Tibial nerve (tissue), 4 donors: ENCODE data around the gene LCN1. TPM values are rescaled to one million over a fixed set of nuclear protein-coding genes. Genes with fewer than 3 reads are reported as not detected.

Experiments used
- DNase-seq, 2 donors: peaks; one replicate each; pipeline ENCODE4 v3.0.0-alpha.2; 2019; ENCODE audit warnings: low spot score in 2 of 2
- H3K27ac ChIP-seq, 4 donors: fragments of 200-600 bp; sonication (generic) in 3 of 4; one replicate each; pipeline ENCODE4 v1.5.1; 2017 to 2019; ENCODE audit warnings: mild to moderate bottlenecking in 1 of 4
- H3K27me3 ChIP-seq, 2 donors: fragments of 200-600 bp; sonication (generic) in 1 of 2; one replicate each; pipeline versions ENCODE4 v1.5.1 to v1.6.0; 2017 to 2019
- H3K36me3 ChIP-seq, 3 donors: fragments of 200-600 bp; sonication (generic); one replicate each; pipeline ENCODE4 v1.5.1; 2018 to 2019
- H3K4me1 ChIP-seq, 4 donors: fragments of 200-600 bp; sonication (generic) in 3 of 4; one replicate each; pipeline ENCODE4 v1.5.1; 2017 to 2019
- H3K4me3 ChIP-seq, 4 donors: fragments of 200-600 bp; sonication (generic) in 3 of 4; one replicate each; pipeline ENCODE4 v1.5.1; 2017 to 2019; ENCODE audit warnings: mild to moderate bottlenecking in 1 of 4, moderate library complexity in 1 of 4
- H3K9me3 ChIP-seq, 4 donors: fragments of 200-600 bp; sonication (generic) in 3 of 4; one replicate each; pipeline ENCODE4 v1.5.1; 2017 to 2019
- EP300 ChIP-seq, 2 donors: sonication (generic); formaldehyde crosslinking; IDR thresholded peaks; one replicate each; pipeline ENCODE4 v1.6.1; 2017; ENCODE audit warnings: antibody characterized with exemption in 2 of 2, mild to moderate bottlenecking in 1 of 2
- POLR2A ChIP-seq, 2 donors: fragments of 450-650 bp; IDR thresholded peaks; one replicate each; pipeline ENCODE4 v1.6.1; 2017; ENCODE audit warnings: antibody characterized with exemption in 2 of 2, mild to moderate bottlenecking in 2 of 2, moderate library complexity in 2 of 2
- WGBS, 2 donors: methylation state at CpG; one replicate each; pipeline ENCODE4 v1.1.5; 2018; 5-methylcytosine and 5-hydroxymethylcytosine counted together
- total RNA-seq, 4 donors: library from RNA; depleted of rRNA; stranded (reverse); fragments of >200 nt; gene quantifications; one replicate each; pipeline ENCODE4 v1.1.0, GENCODE V29; 2016
- TF ChIP-seq, protein P1 (sequence below), 5 experiments: fragments of 200-600 bp in 3 of 5; fragments of 450-650 bp in 2 of 5; sonication (generic) in 3 of 5; IDR thresholded peaks; one replicate each; pipeline ENCODE4 v1.5.1; 2016 to 2019; ENCODE audit warnings: antibody characterized with exemption in 5 of 5, mild to moderate bottlenecking in 3 of 5, moderate library complexity in 2 of 5

LCN1 gene
- total RNA-seq, 4 donors from 2014 or later = not detected

DNA sequence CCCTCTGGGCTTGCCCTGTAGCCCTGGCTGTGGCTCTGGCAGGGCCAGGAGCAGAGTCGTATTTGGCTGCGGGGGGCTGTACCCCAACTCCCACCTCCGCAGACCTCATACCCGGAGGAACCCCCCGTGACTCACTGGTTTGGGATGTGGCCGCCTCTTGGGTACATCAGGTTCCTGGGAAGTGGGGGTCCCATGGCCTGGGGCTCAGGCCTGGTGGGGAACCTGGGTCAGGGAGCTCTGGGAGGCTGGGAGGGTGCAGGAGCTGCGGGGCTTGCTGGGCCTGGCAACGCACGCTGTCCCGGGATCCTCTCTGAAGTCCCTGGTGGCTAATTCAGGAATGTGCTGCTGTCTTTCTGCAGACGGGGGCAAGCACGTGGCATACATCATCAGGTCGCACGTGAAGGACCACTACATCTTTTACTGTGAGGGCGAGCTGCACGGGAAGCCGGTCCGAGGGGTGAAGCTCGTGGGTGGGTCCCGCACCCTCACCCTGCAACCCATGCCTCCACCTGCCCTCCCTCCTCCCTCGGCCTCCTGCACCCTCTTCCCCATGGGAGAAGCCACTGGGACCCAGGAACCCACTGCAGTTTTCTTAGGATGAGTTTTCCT is 2.4 kb downstream of the LCN1 start:
- Histone ChIP-seq H3K27me3 (peaks cover 0 to 31% of the 10 kb centered on the region in 2 donors), H3K36me3 (no peaks in the 10 kb centered on the region), H3K9me3 (no peaks in the 10 kb centered on the region), H3K4me1 (no peaks in the 10 kb centered on the region), H3K4me3 (no peak overlapping the region), H3K27ac (no peak overlapping the region)
- WGBS, 2 donors = 63 to 67% methylated on average over 15 to 16 of the region's 21 CpGs
- TF ChIP-seq POLR2A (IDR thresholded peaks at IDR 0.05) (no peak), EP300 (IDR thresholded peaks at IDR 0.05) (no peak)
- TF ChIP-seq, protein P1, sequence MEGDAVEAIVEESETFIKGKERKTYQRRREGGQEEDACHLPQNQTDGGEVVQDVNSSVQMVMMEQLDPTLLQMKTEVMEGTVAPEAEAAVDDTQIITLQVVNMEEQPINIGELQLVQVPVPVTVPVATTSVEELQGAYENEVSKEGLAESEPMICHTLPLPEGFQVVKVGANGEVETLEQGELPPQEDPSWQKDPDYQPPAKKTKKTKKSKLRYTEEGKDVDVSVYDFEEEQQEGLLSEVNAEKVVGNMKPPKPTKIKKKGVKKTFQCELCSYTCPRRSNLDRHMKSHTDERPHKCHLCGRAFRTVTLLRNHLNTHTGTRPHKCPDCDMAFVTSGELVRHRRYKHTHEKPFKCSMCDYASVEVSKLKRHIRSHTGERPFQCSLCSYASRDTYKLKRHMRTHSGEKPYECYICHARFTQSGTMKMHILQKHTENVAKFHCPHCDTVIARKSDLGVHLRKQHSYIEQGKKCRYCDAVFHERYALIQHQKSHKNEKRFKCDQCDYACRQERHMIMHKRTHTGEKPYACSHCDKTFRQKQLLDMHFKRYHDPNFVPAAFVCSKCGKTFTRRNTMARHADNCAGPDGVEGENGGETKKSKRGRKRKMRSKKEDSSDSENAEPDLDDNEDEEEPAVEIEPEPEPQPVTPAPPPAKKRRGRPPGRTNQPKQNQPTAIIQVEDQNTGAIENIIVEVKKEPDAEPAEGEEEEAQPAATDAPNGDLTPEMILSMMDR (IDR thresholded peaks at IDR 0.05) = no peak
- no peak for DNase-seq

DNA sequence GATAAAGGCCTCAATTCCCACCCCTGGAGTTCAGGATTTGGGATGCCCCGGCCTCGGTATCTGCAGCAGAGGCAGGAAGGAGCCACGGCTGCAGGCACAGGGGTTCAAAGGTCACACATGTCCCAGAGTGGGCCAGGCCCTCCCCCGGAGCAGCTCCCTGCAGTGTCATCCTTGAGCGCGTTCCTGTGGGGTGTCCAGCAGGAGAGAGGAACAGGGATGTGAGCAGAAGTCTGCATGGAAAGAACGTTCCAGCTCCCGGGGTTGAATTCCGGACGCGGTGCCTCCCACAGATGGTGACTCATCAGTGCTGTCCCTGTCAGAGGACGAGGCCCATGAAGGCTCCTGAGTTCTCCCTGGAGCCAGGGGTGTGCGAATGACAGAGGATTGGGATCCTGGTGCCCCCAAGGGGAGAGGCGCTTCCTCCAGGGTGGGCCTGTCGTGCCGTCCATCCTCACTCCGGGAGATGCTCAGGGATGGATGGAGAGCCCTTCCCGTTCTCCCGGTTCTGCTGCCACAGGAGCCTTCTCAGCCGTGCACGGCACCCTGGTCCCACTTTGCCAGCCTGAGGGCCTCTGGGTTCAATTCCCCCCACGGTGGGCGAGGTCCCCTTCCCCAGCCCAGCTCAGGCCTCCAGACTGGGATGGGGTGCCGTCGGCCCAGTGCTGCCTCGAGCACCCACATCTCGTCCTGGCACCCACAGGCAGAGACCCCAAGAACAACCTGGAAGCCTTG is 3.1 kb downstream of the LCN1 start:
- no peak for DNase-seq
- peaks cover 0 to 4% (median 0%) of the 10 kb centered on the region in 4 donors for H3K9me3 ChIP-seq
- no peaks in the 10 kb centered on the region for H3K36me3 ChIP-seq
- no peak overlapping the region for H3K27ac ChIP-seq
- H3K4me3 ChIP-seq = no peak overlapping the region
- 43 to 60% methylated on average over 11 to 26 of the region's 27 CpGs for WGBS, 2 donors
- no peak for TF ChIP-seq EP300 (IDR thresholded peaks at IDR 0.05)
- TF ChIP-seq, protein P1 (IDR thresholded peaks at IDR 0.05) = no peak
- no peak for TF ChIP-seq POLR2A (IDR thresholded peaks at IDR 0.05)
- H3K27me3 ChIP-seq = peaks cover 0 to 31% of the 10 kb centered on the region in 2 donors
- no peaks in the 10 kb centered on the region for H3K4me1 ChIP-seq

DNA sequence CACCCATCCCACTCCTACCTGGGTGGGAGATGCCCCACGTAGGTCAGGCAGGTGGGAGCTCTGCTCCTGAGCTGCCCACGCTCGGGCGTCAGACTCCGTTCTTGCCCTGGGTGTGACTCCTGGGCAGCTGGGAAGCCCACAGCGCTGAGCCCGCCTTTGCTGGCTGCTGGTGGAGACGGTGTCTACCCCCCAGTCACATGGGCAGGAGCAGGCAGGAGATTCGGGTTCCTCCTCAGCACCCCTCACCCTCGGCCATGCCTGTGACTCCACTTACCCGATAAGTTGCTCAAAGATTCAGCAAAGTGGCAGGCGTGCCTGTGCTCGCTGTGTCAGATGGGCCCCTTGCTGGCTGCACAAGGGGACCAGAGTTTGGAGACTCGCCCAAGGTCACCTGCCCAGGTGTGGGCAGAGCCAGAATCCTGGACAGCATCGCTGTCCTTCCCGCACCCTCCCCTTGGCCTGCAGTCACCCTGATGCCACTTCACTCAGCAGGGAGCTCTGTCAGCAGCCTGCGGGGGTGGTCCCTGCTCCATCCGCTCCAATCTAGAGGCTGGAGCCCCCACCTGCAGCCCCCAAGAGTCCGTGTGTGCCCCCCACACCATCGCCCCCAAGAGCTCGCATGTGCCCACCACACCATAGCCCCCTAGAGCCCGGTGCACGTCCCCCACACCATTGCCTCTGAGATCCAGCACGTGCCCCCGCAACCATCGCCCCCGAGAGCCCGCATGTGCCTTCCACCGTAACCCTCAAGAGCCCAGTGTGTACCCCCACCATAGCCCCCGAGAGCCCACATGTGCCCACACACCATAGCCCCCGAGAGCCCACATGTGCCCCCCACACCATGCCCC is 4.2 kb downstream of the LCN1 start:
- TF ChIP-seq POLR2A (IDR thresholded peaks at IDR 0.05) (no peak), EP300 (IDR thresholded peaks at IDR 0.05) (no peak)
- TF ChIP-seq, protein P1 (IDR thresholded peaks at IDR 0.05) = no peak
- no peaks in the 10 kb centered on the region for H3K36me3 ChIP-seq
- no peak overlapping the region for H3K27ac ChIP-seq
- H3K4me3 ChIP-seq = no peak overlapping the region
- no peaks in the 10 kb centered on the region for H3K4me1 ChIP-seq
- peaks cover 0 to 16% (median 0%) of the 10 kb centered on the region in 4 donors for H3K9me3 ChIP-seq
- 76 to 82% methylated on average over 23 to 31 of the region's 31 CpGs for WGBS, 2 donors
- no peak for DNase-seq
- peaks cover 0 to 31% of the 10 kb centered on the region in 2 donors for H3K27me3 ChIP-seq

DNA sequence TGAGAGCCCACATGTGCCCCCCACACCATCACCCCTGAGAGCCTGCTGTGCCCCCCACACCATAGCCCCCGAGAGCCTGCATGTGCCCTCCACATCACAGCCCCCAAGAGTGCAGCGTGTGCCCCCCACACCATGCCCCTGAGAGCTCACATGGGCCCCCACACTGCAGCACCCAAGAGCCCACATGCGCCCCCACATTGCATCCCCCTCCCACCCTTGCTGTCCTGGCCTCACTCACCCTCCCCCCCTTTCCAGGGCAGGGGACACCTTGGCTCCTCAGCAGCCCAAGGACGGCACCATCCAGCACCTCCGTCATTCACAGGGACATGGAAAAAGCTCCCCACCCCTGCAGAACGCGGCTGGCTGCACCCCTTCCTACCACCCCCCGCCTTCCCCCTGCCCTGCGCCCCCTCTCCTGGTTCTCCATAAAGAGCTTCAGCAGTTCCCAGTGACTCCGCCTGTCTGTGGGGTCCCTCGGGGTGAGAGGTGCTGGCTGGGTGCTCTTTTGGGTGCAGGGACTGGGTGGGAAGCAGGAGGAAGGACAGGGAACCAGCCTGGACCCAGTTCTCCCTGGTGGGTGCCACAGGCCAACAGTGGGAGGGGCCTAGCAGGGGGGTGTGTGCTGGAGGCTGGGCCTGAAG is 5.0 kb downstream of the LCN1 start:
- WGBS, 2 donors = 77 to 80% methylated on average over 8 of the region's 11 CpGs
- H3K4me3 ChIP-seq = no peak overlapping the region
- H3K9me3 ChIP-seq = peaks cover 0 to 16% (median 0%) of the 10 kb centered on the region in 4 donors
- no peak overlapping the region for H3K27ac ChIP-seq
- no peak for TF ChIP-seq EP300 (IDR thresholded peaks at IDR 0.05)
- TF ChIP-seq, protein P1 (IDR thresholded peaks at IDR 0.05) = no peak
- TF ChIP-seq POLR2A (IDR thresholded peaks at IDR 0.05) = no peak
- no peak for DNase-seq
- no peaks in the 10 kb centered on the region for H3K36me3 ChIP-seq
- peaks cover 0 to 28% of the 10 kb centered on the region in 2 donors for H3K27me3 ChIP-seq
- no peaks in the 10 kb centered on the region for H3K4me1 ChIP-seq
